Hematopoietic multipotent progenitor cell treated with erythropoietin and hydrocortisone succinate and interleukin-3 and kit ligand, for 15 days (in vitro differentiated cells): ENCODE data around the gene ATAD3A.

ENCODE experiments used
- DNase-seq: peaks from one replicate; pipeline ENCODE4 v3.0.0-alpha.2; 2015; ENCODE audit warnings: low spot score

ATAD3A gene

GRCh38 chr1:1583347-1584010, 71.5 kb downstream of the ATAD3A start:
- no peak for DNase-seq
